Stimulated activated naive B cell treated with anti-CD40 and anti-IgM and Interleukin-4, amounts not matched to agents 10 μg/mL and 1 μg/mL and 100 μg/mL, for 72 hours (primary cell): Measurements from ENCODE around the gene LUZP1.

Source experiments
- ATAC-seq, 2 donors: fragments of 150-1000 bp; cut with Tn5 transposase; replicated peaks; 2 replicates each; pipeline ENCODE4 v1.10.0; 2021; ENCODE audit warnings: moderate library complexity in 1 of 2
- DNase-seq: peaks from one replicate; pipeline ENCODE4 v3.0.0; 2021
- H3K27ac Mint-ChIP-seq: one replicate; pipeline ENCODE4 v1.8.0; 2022; ENCODE audit warnings: mild to moderate bottlenecking, mixed read lengths
- H3K27me3 Mint-ChIP-seq, 2 donors: one replicate each; pipeline ENCODE4 v1.8.0; 2022; ENCODE audit warnings: mixed read lengths in 2 of 2
- H3K36me3 Mint-ChIP-seq, 2 donors: one replicate each; pipeline ENCODE4 v1.8.0; 2022; ENCODE audit warnings: mixed read lengths in 2 of 2, mild to moderate bottlenecking in 1 of 2
- H3K4me1 Mint-ChIP-seq, 2 donors: one replicate each; pipeline ENCODE4 v1.8.0; 2022; ENCODE audit warnings: mixed read lengths in 2 of 2, mild to moderate bottlenecking in 1 of 2
- H3K4me3 Mint-ChIP-seq, 2 donors: one replicate each; pipeline ENCODE4 v1.8.0; 2022; ENCODE audit warnings: mild to moderate bottlenecking in 2 of 2, mixed read lengths in 2 of 2, moderate library complexity in 1 of 2
- H3K9me3 Mint-ChIP-seq, 2 donors: one replicate each; pipeline ENCODE4 v1.8.0; 2022; ENCODE audit warnings: mixed read lengths in 2 of 2, mild to moderate bottlenecking in 1 of 2

LUZP1 gene

DNA sequence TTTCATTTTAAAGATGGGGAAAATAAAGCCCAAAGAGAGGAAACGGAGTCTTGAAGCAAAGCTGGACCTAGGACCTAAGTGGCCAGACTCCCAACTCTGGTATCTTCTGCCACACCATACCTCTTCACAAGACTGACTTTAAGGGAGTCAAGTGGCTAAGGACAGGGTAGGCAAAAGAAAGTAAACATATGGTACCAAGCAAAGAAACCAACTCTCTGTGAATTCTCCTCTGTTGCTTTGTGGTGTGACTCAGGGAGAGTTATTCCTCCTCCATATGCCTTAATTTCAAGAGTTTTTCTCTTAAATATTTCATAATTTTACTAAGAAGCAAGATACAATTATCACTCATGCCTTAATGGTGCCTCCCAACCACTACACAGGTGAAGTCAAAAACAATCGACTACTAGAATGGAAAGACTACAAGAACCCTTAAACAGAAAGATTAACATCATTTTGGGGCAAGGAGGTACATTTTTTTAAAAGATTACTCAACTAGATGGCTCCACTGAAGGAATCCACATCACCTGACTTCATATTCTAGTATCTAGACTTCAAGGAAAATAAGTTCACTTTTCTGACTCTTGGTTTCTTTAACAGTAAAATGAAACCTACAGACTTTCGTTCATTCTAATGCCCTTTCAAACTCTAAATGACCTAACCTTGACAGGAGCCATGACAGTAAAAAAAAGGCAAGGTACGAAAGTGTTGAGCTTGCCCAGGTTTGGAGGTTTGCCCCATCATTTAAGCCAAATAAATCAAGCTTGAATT, 44.2 kb downstream of the LUZP1 start:
- H3K27ac Mint-ChIP-seq = no peak overlapping the region
- H3K4me3 Mint-ChIP-seq = no peak overlapping the region
- peaks cover 17 to 27% of the 10 kb centered on the region in 2 donors for H3K4me1 Mint-ChIP-seq
- ATAC-seq = no peak
- no peak for DNase-seq
- H3K36me3 Mint-ChIP-seq = peaks cover 0 to under 1% of the 10 kb centered on the region in 2 donors
- no peaks in the 10 kb centered on the region for H3K9me3 Mint-ChIP-seq
- no peaks in the 10 kb centered on the region for H3K27me3 Mint-ChIP-seq

DNA sequence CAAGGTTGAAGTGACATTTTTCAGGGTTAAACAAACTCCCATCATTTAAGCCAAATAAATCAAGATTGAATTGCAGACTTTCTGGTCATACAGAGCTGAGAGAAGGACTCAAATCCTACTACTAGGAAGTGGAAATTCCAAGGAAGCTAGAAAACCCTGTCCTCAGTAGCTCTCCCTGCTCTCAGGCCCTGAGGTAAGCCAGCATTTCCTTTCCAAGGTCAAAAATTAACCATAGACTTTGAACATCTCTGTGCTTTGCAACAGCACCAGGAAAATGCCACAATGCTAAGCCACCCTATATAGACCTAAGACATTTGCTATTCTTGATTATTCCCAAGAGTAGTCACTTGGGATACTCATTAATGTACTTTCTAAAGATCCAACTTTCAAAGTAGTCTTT, 45.1 kb downstream of the LUZP1 start:
- Mint-ChIP-seq H3K27ac (no peak overlapping the region), H3K4me3 (no peak overlapping the region), H3K9me3 (no peaks in the 10 kb centered on the region), H3K27me3 (no peaks in the 10 kb centered on the region), H3K4me1 (peaks cover 17 to 36% of the 10 kb centered on the region in 2 donors), H3K36me3 (no peaks in the 10 kb centered on the region)
- ATAC-seq (no peak), DNase-seq (no peak)

- Mint-ChIP-seq H3K27ac (no peak overlapping the region), H3K9me3 (no peaks in the 10 kb centered on the region), H3K4me1 (peaks cover 17 to 37% of the 10 kb centered on the region in 2 donors), H3K27me3 (no peaks in the 10 kb centered on the region), H3K4me3 (no peak overlapping the region), H3K36me3 (no peaks in the 10 kb centered on the region)
- ATAC-seq (no peak), DNase-seq (no peak)
These were observed 45.9 kb downstream of the LUZP1 start for GRCh38 chr1:23122796-23123195.

GRCh38 chr1:23122023-23122748, 46.5 kb downstream of the LUZP1 start:
- DNase-seq = no peak
- Mint-ChIP-seq H3K4me3 (no peak overlapping the region), H3K27ac (no peak overlapping the region), H3K36me3 (no peaks in the 10 kb centered on the region), H3K27me3 (no peaks in the 10 kb centered on the region), H3K4me1 (peaks cover 17 to 37% of the 10 kb centered on the region in 2 donors), H3K9me3 (no peaks in the 10 kb centered on the region)
- no peak for ATAC-seq

DNA sequence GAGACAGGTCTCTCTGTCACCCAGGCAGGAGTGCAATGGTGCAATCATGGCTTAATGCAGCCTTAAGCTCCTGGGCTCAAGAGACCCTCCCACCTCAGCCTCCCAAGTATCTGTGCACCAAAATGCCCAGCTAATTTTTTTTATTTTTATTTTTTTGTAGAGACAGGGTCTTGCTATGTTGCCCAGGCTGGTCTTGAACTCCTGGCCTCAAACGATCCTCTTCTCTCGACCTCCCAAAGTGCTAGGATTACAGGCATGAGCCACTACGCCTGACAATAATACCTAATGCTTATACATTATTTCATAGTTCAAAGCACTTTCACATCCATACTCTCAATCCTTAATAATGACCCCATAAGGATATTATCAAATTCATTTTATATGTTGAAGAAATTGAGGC, 48.3 kb downstream of the LUZP1 start:
- H3K4me3 Mint-ChIP-seq = no peak overlapping the region
- H3K27ac Mint-ChIP-seq = no peak overlapping the region
- H3K36me3 Mint-ChIP-seq = no peaks in the 10 kb centered on the region
- no peaks in the 10 kb centered on the region for H3K9me3 Mint-ChIP-seq
- no peak for DNase-seq
- peaks cover 16 to 36% of the 10 kb centered on the region in 2 donors for H3K4me1 Mint-ChIP-seq
- H3K27me3 Mint-ChIP-seq = no peaks in the 10 kb centered on the region
- no peak for ATAC-seq

- DNase-seq (no peak), ATAC-seq (no peak)
- Mint-ChIP-seq H3K27ac (peak overlapping the region; percentile 9), H3K4me1 (peaks cover 18 to 41% of the 10 kb centered on the region in 2 donors), H3K9me3 (no peaks in the 10 kb centered on the region), H3K36me3 (no peaks in the 10 kb centered on the region), H3K4me3 (peak overlapping the region in 1 of 2 donors; percentile 53), H3K27me3 (no peaks in the 10 kb centered on the region)
These were observed 49.5 kb downstream of the LUZP1 start for GRCh38 chr1:23118957-23119792.

DNA sequence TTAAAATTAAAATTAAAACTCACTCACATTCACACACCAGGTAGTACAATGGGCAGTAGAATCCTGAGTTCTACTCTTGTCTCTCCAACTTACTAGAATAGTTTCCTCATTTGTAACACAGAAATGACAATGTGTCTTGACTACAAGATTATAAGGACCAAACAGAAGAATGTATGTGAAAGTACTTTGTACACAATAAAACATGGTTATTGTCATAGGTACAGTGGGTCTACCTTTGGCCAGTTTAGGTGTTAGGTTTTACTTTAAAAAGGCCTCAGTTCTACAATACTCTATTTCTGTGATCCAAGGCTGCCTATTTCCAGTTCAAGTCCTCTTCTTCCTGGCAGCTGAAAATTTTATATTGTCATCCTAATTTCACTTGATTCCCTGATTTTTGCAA, 50.2 kb downstream of the LUZP1 start:
- H3K27ac Mint-ChIP-seq = no peak overlapping the region
- no peaks in the 10 kb centered on the region for H3K36me3 Mint-ChIP-seq

GRCh38 chr1:23116921-23117699, 51.5 kb downstream of the LUZP1 start:
- DNase-seq = no peak
- Mint-ChIP-seq H3K4me3 (no peak overlapping the region), H3K9me3 (no peaks in the 10 kb centered on the region), H3K27ac (no peak overlapping the region), H3K27me3 (no peaks in the 10 kb centered on the region), H3K4me1 (peaks cover 17 to 52% of the 10 kb centered on the region in 2 donors), H3K36me3 (no peaks in the 10 kb centered on the region)
- no peak for ATAC-seq

More for the DNA sequence above, 50.2 kb downstream of the LUZP1 start:
- Mint-ChIP-seq H3K9me3 (no peaks in the 10 kb centered on the region), H3K27me3 (no peaks in the 10 kb centered on the region), H3K4me3 (no peak overlapping the region), H3K4me1 (peaks cover 14 to 49% of the 10 kb centered on the region in 2 donors)
- ATAC-seq (no peak), DNase-seq (no peak)

DNA sequence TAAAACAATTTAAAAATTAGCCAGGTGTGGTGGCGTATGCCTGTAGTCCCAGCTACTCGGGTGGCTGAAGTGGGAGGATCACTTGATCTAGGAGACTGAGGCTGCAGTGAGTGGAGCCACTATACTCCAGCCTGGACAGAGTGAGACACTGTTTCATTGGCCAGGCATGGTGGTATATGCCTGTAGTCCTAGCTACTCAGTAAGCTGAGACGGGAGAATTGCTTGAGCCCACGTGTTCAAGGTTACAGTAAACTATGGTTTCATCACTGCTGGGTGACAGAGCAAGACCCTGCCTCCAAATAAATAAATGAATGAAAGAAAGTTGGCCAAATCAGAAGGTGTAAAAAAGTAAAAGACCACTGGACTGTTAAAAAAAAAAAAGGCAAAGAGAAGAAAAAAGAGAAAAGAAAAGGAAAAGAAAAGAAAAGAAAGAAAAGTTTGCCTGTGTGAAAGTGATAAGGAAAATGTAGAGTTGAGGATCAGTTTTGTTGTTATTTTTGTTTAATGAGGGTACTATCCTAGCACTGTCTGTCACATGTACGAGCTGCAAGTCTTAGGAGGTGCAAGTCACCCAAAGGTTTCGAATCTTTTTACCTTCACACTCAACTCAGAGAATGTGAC, 52.3 kb downstream of the LUZP1 start:
- Mint-ChIP-seq H3K36me3 (no peaks in the 10 kb centered on the region), H3K9me3 (no peaks in the 10 kb centered on the region), H3K4me3 (no peak overlapping the region), H3K4me1 (peaks cover 24 to 60% of the 10 kb centered on the region in 2 donors), H3K27me3 (no peaks in the 10 kb centered on the region), H3K27ac (peak overlapping the region; percentile 6)
- DNase-seq = no peak
- no peak for ATAC-seq

GRCh38 chr1:23114424-23115079, 54.1 kb downstream of the LUZP1 start:
- DNase-seq = no peak
- H3K4me3 Mint-ChIP-seq = peak overlapping the region in 1 of 2 donors; percentile 12
- no peaks in the 10 kb centered on the region for H3K36me3 Mint-ChIP-seq

DNA sequence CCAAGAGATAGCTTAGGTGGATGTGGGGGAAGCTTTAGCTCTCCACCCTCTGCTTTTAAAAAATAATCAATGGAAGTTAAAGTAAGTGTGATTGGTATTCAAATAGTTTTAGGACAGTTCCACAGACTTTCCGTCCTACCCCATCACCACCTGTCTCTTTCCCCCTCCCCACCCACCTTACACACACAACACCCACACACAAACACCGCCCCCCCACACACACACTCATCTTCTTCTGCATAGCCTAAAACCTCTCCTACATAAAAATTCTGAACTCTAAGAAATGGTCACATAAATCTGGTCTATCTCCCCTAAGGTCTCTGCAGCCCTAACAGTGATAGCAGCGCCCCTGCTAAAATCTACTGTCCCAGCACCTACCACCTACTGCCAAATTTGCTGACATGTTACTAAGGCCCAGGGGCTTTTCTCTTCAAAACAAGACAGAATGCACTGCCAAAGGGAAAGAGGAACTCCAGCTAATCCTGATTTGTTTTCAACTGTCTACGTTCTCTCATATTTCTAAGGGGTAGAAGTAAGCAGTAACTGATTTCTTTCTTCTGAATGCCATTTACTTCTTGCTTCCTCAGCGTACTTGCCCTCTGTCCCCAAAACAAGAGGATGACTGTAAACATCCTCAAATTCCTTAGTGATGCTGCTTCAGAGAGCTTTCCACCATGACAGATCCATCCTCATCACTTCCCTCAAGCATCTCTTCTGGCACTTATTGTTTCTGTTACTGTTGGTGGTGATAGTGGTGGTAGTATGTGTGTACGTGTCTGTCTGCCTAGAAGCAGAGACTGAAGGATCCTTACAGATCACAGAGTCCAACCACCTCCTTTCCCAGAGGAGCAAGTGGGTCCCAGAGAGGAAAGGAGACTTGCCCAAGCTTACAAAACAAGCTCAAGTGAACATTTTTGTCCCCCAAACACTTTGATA, 56.8 kb downstream of the LUZP1 start:
- Mint-ChIP-seq H3K36me3 (peaks cover 13 to 17% of the 10 kb centered on the region in 2 donors), H3K27me3 (no peaks in the 10 kb centered on the region), H3K27ac (peak overlapping the region; percentile 48), H3K4me3 (no peak overlapping the region), H3K9me3 (no peaks in the 10 kb centered on the region), H3K4me1 (peaks cover 21 to 49% of the 10 kb centered on the region in 2 donors)
- no peak for ATAC-seq
- no peak for DNase-seq

More at GRCh38 chr1:23114424-23115079, 54.1 kb downstream of the LUZP1 start:
- no peaks in the 10 kb centered on the region for H3K27me3 Mint-ChIP-seq
- H3K4me1 Mint-ChIP-seq = peaks cover 22 to 55% of the 10 kb centered on the region in 2 donors
- peak; percentile 70 to 71 for ATAC-seq
- peak overlapping the region; percentile 80 for H3K27ac Mint-ChIP-seq
- no peaks in the 10 kb centered on the region for H3K9me3 Mint-ChIP-seq

GRCh38 chr1:23110391-23110790, 58.3 kb downstream of the LUZP1 start:
- peaks cover 21 to 44% of the 10 kb centered on the region in 2 donors for H3K4me1 Mint-ChIP-seq
- no peak overlapping the region for H3K27ac Mint-ChIP-seq
- H3K36me3 Mint-ChIP-seq = peaks cover 16 to 21% of the 10 kb centered on the region in 2 donors
- H3K4me3 Mint-ChIP-seq = no peak overlapping the region
- ATAC-seq = no peak
- H3K9me3 Mint-ChIP-seq = no peaks in the 10 kb centered on the region
- H3K27me3 Mint-ChIP-seq = no peaks in the 10 kb centered on the region
- DNase-seq = no peak
